Testis (tissue), 3 donors: Measurements from ENCODE around the gene MTA3. TPM values are rescaled to one million over a fixed set of nuclear protein-coding genes. Genes with fewer than 3 reads are reported as not detected.
"Not testable (repeated sequence)": the region's sequence is repeated elsewhere in the genome, so short reads cannot be mapped to it uniquely, and the experiment has no call there.

ENCODE experiments used
- DNase-seq: peaks from one replicate; pipeline ENCODE4 v3.0.0-alpha.2; 2019
- H3K27ac ChIP-seq, 2 donors: fragments of 200-600 bp; sonication (generic); one replicate each; pipeline ENCODE4 v1.5.1; 2019
- H3K27me3 ChIP-seq: fragments of 200-600 bp; sonication (generic); one replicate; pipeline ENCODE4 v1.5.1; 2019
- H3K36me3 ChIP-seq: fragments of 200-600 bp; sonication (generic); one replicate; pipeline ENCODE4 v1.5.1; 2017; ENCODE audit warnings: low read depth; ENCODE audit errors: missing control alignments
- H3K4me1 ChIP-seq: fragments of 200-600 bp; sonication (generic); one replicate; pipeline ENCODE4 v1.5.1; 2019
- H3K4me3 ChIP-seq, 2 donors: fragments of 200-600 bp; sonication (generic); one replicate each; pipeline ENCODE4 v1.5.1; 2017 to 2019
- H3K9me3 ChIP-seq: fragments of 200-600 bp; sonication (generic); one replicate; pipeline ENCODE4 v1.5.1; 2017
- POLR2A ChIP-seq: fragments of 450-650 bp; IDR thresholded peaks from one replicate; pipeline ENCODE4 v1.6.1; 2017; ENCODE audit warnings: antibody characterized with exemption, mild to moderate bottlenecking, moderate library complexity
- WGBS, 2 donors: methylation state at CpG; one replicate each; pipeline ENCODE4 v1.1.5; 2018; 5-methylcytosine and 5-hydroxymethylcytosine counted together
- intact Hi-C: fragments of 100-400 bp; cut with DNase I; formaldehyde crosslinking; loops from one replicate; pipeline ENCODE4 v1.15.1; 2023; ENCODE audit warnings: low total_unique reads
- polyA plus RNA-seq: library from polyadenylated mRNA; stranded (reverse); fragments of 350-450 nt; fragmentation: Illumina TruSeq; extraction: RNeasy Lipid Tissue Mini Kit (QIAGEN cat#74804); gene quantifications from one replicate; pipeline ENCODE4 v1.2.3, GENCODE V29; 2014; ENCODE audit warnings: low read depth, low replicate concordance; ENCODE audit not compliant: insufficient read depth
- total RNA-seq, 2 donors: library from RNA; depleted of rRNA; stranded (reverse); fragments of >200 nt; gene quantifications; one replicate each; pipeline ENCODE4 v1.2.3, GENCODE V29; 2016
- TF ChIP-seq, protein P1 (sequence below), 3 experiments: fragments of 450-650 bp in 2 of 3; fragments of 200-600 bp in 1 of 3; sonication (generic) in 1 of 3; IDR thresholded peaks; one replicate each; pipeline ENCODE4 v1.5.1; 2016 to 2019; ENCODE audit warnings: antibody characterized with exemption in 3 of 3, mild to moderate bottlenecking in 2 of 3, moderate library complexity in 1 of 3

Gene MTA3
- total and polyA plus RNA-seq, 3 donors from 2014 or later, result 58.5 to 84.6 (median 77.0) TPM

DNA sequence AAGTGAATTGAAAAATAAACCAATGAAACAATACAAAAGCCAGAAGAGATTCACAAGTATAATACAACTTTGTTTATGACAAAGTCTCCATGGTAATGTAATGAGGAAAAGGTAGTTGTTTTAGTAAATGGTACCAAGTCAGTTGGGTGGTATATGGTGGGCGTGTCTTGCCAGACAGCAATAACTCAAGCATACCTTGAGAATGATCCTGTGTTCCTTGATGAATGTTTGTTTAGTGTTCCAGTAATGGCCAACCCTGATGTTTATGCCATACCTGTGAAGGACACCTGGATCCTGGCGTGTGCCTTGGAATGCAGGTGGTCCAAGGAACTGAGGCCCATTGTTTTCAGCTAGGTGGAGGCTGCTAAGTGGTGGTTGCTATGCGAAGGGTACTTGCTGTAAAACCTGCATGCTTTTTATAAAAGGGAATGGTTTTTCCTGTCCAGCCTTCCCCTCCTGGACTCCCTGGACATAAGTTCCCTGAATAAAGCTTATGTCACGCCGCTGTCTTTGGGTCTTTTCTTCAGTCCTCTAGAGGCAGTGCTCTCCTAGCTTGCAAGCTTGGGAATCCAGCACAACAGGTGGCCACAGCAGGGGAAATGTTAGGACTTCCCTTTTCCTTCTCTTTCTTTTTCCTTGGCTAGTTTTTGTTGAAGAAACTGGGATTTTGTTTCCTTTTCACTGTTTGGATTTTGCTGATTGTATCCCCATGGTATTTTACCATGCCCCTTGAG is 54.7 kb downstream of the MTA3 start:
- intact Hi-C loops, result no loop called here
- 72 to 86% methylated on average over 5 of the region's 5 CpGs for WGBS, 2 donors
- H3K27ac ChIP-seq, result no peak overlapping the region
- no peaks in the 10 kb centered on the region for H3K27me3 ChIP-seq
- no peak overlapping the region for H3K4me3 ChIP-seq
- H3K36me3 ChIP-seq, result no peaks in the 10 kb centered on the region
- TF ChIP-seq POLR2A, result no peak
- TF ChIP-seq, protein P1, sequence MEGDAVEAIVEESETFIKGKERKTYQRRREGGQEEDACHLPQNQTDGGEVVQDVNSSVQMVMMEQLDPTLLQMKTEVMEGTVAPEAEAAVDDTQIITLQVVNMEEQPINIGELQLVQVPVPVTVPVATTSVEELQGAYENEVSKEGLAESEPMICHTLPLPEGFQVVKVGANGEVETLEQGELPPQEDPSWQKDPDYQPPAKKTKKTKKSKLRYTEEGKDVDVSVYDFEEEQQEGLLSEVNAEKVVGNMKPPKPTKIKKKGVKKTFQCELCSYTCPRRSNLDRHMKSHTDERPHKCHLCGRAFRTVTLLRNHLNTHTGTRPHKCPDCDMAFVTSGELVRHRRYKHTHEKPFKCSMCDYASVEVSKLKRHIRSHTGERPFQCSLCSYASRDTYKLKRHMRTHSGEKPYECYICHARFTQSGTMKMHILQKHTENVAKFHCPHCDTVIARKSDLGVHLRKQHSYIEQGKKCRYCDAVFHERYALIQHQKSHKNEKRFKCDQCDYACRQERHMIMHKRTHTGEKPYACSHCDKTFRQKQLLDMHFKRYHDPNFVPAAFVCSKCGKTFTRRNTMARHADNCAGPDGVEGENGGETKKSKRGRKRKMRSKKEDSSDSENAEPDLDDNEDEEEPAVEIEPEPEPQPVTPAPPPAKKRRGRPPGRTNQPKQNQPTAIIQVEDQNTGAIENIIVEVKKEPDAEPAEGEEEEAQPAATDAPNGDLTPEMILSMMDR (IDR thresholded peaks at IDR 0.05), result no peak
- H3K4me1 ChIP-seq, result no peaks in the 10 kb centered on the region
- no peak for DNase-seq
- H3K9me3 ChIP-seq, result no peaks in the 10 kb centered on the region

DNA sequence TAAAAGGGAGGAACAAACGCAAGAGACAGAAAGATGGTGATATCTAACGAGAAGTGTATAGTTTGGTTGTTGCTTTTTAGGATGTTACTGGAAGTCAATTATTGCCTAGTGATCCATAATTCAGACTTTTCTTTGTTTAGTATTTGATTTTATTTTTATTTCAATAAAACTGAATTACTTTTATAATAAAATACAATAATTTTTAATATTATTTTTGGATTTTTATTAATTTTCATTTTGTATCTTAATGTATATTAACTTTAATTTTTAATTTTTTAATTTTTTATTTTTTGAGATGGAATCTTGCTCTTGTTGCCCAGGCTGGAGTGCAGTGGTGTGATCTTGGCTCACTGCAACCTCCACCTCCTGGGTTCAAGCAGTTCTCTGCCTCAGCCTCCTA is 55.6 kb downstream of the MTA3 start:
- Histone ChIP-seq H3K27ac (no peak overlapping the region), H3K36me3 (no peaks in the 10 kb centered on the region), H3K4me1 (no peaks in the 10 kb centered on the region), H3K9me3 (no peaks in the 10 kb centered on the region), H3K4me3 (no peak overlapping the region), H3K27me3 (no peaks in the 10 kb centered on the region)
- WGBS, 2 donors, result 84 to 95% methylated on average over 2 of the region's 2 CpGs
- DNase-seq, result no peak
- TF ChIP-seq POLR2A, result no peak
- TF ChIP-seq, protein P1 (IDR thresholded peaks at IDR 0.05), result no peak
- intact Hi-C loops, result no loop called here

DNA sequence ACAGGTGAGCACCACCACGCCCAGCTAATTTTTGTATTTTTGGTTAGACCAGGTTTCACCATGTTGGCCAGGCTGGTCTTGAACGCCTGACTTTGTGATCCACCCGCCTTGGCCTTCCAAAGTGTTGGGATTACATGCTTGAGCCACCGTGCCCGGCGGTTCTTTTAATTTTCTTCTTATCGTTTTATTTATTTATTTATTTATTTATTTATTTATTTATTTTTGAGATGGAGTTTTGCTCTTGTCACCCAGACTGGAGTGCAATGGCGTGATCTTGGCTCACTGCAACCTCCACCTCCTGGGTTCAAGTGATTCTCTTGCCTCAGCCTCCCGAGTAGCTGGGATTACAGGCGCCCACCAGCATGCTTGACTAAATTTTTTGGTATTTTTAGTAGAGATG is 59.6 kb downstream of the MTA3 start:
- H3K4me3 ChIP-seq, H3K27ac ChIP-seq, H3K36me3 ChIP-seq, H3K27me3 ChIP-seq, DNase-seq, intact Hi-C loops, H3K9me3 ChIP-seq, H3K4me1 ChIP-seq: not testable (repeated sequence)
- WGBS, 2 donors, result 97% methylated on average over 10 of the region's 10 CpGs

DNA sequence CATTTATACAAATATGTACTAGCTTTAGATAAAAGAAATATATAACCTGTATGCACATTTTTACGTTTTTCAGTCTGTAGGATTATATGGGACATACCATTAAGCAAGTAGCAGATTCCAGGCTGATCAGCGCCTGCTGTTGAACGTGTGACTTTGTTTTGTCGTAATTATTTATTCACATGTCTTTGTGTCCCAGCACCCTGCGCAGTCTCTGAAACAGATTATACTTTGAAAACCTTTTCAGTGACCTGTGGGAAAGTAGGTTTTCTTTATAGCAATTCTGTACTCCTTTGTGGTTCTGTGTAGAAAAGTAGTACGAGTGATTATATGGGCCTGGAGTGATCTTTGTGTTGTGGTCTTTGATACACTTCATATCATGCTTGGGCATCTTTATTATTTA is 68.5 kb downstream of the MTA3 start:
- DNase-seq, result no peak
- WGBS, 2 donors, result 94 to 95% methylated on average over 6 of the region's 6 CpGs
- TF ChIP-seq, protein P1 (IDR thresholded peaks at IDR 0.05), result no peak
- no peak for TF ChIP-seq POLR2A

DNA sequence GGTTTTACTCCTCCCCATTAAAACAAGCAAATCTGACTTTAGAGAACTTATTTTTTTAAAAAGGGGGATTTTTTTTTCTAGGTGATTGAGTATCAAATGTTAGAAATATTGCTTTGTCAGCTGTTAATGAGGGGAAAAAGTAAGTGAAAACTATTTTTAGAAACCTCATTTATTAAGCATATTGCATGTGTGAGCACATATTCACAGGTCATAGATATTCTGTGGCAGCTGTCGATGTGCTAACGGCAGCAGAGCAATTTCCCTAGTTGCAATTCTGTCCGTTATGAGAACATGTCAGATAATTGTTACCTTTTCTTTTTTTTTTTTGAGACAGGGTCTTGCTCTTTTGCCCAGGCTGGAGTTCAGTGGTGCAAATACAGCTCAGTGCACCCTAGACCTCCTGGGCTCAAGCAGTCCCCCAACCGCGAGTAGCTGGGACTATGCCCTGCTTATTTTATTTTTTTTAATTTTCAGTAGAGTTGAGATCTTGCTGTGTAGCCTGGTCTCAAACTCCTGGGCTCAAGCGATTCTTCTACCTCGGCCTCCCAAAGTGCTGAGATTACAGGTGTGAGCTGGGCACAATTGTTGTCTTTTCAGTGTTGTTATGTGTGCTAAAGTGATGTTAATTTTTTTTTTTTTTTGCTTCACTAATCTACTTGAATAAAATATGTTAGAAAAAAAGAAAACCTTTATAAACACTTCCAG is 69.8 kb downstream of the MTA3 start:
- Histone ChIP-seq H3K4me1 (no peaks in the 10 kb centered on the region), H3K27me3 (no peaks in the 10 kb centered on the region), H3K4me3 (no peak overlapping the region), H3K9me3 (no peaks in the 10 kb centered on the region), H3K27ac (no peak overlapping the region), H3K36me3 (no peaks in the 10 kb centered on the region)
- TF ChIP-seq, protein P1 (IDR thresholded peaks at IDR 0.05), result no peak
- TF ChIP-seq POLR2A, result no peak
- DNase-seq, result no peak
- intact Hi-C loops, result no loop called here
- WGBS, 2 donors, result 83 to 90% methylated on average over 7 of the region's 7 CpGs

More for the DNA sequence above, 68.5 kb downstream of the MTA3 start:
- Histone ChIP-seq H3K9me3 (no peaks in the 10 kb centered on the region), H3K27ac (no peak overlapping the region), H3K27me3 (no peaks in the 10 kb centered on the region), H3K4me1 (no peaks in the 10 kb centered on the region), H3K36me3 (no peaks in the 10 kb centered on the region), H3K4me3 (no peak overlapping the region)
- intact Hi-C loops, result no loop called here
